Mammary epithelial cell (primary cell): ENCODE data around the gene SH3TC1.

ENCODE experiments used
- CTCF ChIP-seq, 2 donors: IDR thresholded peaks in 1 of 2; conservative IDR thresholded peaks in 1 of 2; 2 replicates each; pipeline ENCODE4 v1.5.1; 2011 to 2012; ENCODE audit warnings: inconsistent platforms in 2 of 2, low read length in 2 of 2, mild to moderate bottlenecking in 2 of 2, control low read depth in 1 of 2, low read depth in 1 of 2; ENCODE audit not compliant: insufficient read depth in 1 of 2; ENCODE audit errors: extremely low read depth in 1 of 2
- EZH2 ChIP-seq: IDR thresholded peaks from 2 replicates; pipeline ENCODE4 v1.6.1; 2012; ENCODE audit warnings: low read length, inconsistent platforms, borderline replicate concordance

- TF ChIP-seq CTCF (conservative IDR thresholded peaks at IDR 0.05 in 1 of 2, IDR thresholded peaks at IDR 0.05 in 1 of 2; ENCODE audit: extremely low read depth in 1 of 2, insufficient read depth in 1 of 2, low read depth in 1 of 2, low read length in 2 of 2) (no peak), EZH2 (no peak)
These were observed 3.1 kb upstream of the SH3TC1 start for GRCh38 chr4:8195841-8196458.
